HG03159 (cell line): Measurements from ENCODE around the gene PGM2L1.
"Not testable (repeated sequence)": the region's sequence is repeated elsewhere in the genome, so short reads cannot be mapped to it uniquely, and the experiment has no call there.

Source experiments
- ATAC-seq: cut with Tn5 transposase; IDR thresholded peaks from one replicate; pipeline ENCODE4 v1.9.1; 2021; ENCODE audit warnings: mild to moderate bottlenecking, moderate library complexity; ENCODE audit not compliant: unreplicated experiment

PGM2L1 gene

DNA sequence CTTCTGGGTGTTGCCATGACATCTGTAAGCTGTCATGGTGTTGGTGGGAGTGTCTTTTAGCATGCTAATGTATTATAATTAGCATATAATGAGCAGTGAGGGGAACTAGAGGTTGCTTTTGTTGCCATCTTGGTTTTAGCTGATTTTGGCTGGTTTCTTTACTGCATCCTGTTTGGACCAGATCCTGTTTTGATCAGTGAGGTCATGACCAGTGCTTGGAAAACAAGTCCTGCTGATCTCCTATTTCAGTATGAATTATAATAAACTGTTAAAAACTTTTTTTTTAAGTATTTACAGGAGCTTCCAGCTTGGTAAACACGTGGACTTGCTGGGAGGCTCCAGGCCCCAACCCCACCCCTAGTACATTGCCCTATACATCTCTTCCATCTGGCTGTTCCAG is 56.3 kb downstream of the PGM2L1 start:
- no peak for ATAC-seq

DNA sequence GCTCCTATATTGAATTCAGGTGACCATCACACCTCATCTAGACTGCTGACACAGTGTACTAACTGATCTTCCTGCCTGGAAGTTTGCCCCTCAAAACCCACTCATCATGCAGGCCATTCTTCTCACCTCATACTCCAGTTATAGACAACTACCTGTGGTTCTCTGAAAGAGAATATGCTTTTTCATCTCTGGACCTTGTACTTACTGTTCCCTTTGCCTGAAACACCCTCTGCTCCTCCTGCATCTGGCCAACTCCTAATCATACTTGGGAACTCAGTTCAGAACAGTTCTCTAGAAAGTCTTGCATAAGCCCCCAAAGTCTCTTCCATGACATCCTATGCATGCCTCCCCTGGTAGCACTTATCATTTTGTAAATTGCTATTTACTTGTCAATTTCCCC is 58.6 kb downstream of the PGM2L1 start:
- ATAC-seq, result no peak

DNA sequence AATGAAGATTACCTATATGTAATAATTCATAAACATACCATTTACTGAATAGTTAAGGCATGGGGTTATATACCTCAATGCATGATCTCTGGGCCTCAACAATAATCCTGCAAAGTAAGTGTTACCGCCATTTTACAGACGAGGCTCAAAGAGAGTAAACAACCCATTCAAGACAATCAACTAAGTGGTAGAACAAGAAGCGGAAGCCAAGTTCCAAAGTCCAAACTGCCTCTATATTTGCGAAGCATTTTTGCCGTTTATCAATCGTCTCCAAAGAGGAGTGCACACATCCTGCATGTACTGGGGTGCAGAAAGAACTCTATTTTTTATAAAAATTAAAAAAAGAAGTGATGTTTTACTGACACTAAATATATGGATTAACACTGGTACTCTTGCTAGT is 59.3 kb downstream of the PGM2L1 start:
- ATAC-seq, result no peak

DNA sequence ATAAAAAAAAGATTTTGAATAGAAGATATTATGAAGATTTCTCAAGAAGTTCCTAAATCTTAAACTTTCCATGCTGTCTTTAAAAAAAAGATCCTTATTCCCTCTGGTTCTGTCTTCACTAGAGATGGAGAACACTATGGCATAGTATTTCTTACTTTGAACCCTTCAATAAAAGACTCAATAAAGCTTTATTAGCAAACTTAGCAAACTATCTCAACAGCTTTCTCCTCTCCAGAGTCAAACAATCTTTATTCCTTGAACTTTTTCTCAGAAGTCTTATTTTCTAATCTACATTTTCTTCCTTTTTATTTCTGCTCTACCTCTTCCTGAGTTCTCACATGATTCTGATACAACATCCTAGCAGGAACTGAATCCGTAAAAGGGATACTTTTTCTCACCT is 65.0 kb downstream of the PGM2L1 start:
- no peak for ATAC-seq

DNA sequence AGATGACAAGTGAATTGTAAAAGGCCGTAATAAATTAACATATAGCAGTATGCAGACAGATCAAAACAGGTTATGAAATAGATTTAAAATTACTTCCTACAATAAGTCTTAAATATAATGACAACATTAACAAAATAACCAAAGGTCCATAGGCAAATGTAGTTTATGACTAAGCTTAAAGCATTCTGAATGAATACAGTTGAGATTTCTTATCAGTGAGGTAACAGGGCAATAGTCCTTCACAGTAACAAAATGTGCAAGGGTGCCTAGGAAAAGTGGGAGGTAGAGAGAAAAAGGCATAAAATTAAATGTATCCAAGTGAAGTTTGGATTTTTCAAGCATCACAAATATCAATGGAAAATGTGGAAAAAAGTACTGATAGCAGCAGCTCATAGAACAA is 65.9 kb downstream of the PGM2L1 start:
- no peak for ATAC-seq

DNA sequence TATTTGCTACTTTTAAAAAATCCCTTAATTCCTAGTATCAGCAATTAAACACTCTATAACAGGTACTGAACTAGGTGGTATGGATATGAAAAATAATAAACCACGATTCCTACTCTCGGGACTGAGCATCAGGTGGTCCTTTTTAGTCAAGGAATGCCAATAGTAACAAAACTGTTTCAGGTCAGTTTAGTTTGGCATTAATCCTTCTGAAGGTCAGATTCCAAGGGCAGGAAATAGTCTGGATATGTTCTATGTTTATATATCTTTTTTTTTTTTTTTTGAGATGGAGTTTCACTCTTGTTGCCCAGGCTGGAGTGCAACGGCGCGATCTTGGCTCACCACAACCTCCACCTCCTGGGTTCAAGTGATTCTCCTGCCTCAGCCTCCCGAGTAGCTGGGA is 67.2 kb downstream of the PGM2L1 start:
- not testable (repeated sequence) for ATAC-seq

DNA sequence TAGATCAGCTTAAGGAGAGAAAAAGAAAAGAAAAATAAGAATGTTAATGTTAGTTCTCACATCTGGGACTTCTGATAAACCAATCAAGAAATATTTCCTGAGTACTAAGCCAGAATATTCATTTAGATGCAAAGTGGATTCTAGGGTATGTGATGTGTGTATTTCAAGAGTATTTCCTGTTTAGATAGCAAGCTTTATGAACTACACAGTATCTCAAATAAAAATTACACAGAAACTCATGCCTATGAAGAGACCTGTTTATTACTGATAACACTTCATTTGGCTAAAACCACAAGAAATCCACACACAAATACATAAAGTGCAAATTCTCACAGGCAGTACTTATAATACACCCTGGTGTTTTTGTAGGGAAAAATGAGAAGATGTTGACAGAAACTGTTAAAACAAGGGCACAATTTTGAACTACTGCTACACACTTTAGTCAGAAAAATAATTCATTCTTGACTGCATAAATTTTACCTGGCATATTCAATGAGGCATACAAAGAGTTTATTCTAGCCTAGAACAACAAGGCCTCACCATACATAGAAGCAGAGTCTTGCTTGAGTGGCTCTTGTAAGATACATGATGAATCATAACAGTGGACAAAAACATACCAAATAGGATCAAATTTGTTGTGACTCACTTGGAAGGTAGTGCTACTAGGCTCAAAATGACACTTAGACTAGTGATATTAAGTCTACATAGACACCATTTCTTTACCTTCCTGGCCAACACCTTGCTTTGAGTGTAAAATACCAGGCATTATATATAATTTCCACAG is 68.0 kb downstream of the PGM2L1 start:
- no peak for ATAC-seq

DNA sequence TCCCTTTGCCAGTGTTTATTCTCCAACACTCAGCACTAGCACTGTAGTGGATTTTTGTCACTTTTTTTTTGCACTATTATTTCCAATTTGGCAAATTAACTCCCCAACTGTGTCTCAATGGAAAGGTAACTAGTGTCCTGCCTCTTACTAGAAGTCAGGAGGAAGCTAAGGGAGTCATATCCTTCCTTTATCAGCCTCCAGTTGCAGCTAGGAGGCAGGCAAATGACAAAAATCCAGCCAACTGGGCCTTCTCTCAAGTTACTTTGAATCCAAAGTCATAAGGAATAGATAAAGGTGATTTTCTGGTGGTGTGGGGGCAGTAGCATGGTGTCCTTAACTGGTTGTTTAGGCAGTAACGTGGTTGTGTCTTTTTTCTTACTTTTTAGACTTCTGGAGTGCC is 71.2 kb downstream of the PGM2L1 start:
- no peak for ATAC-seq

DNA sequence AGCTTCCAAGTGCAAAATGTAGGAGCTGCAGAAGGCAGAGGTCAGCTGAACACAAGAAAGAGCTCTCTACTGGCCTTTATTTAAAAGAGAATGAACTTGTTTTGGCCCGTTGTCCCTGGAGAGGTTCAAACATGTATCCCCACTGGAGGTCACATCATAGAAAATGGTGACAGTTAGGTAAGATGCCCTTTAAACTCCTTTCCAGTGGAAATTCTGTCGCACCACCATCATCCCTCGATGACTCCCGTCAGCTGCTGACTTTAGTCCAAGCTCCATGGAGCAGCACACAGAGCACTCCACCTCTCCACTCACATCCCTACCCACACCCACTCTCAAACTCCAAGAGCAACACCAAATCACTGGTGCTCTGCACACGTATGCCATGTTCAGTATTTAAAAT is 71.6 kb downstream of the PGM2L1 start:
- no peak for ATAC-seq

DNA sequence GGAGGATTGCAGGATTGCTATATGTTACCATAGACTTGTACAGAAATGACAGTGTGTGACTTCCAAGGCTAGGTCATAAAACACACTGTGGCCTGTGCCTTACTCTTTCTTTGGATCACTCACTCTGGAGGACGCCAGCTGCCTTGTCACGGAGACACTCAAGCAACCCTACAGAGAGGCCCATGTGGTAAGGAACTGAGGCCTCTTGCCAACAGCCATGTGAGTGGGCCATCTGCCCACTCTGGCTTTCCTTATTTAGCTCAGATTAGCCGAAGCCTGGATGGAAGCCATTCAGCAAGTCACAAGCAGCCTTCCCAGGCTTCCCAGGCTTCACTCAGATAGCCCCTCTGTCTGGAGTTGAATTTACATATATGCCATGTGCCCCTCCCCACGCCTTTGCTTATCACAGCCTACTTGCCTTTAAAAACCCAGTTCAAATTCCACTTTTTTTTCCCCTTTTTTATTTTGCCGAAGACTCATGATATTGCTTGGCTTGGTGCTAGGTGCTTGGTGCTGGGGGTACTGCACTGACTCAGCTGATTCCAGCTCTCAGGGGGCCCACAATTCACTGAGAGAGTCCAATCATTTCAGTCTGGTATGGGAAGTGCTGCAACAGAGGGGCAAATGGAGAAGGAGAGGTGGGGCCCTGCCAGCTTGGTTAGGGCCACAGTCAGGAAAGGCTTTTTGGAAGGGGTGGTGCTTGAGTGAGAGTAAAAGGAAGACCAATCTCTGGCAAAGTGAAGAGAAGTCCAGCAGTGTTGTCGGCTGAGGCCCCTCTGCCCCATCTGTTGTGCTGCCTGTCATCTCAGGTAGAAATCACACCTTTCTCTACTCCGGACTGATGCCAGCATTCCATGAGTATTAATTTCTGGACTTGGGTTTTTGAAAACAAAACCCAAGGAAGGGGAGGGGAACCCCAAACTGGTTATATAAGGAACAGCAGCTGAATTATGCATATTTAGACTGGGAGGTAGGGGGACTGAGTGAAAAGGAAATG is 72.3 kb downstream of the PGM2L1 start:
- no peak for ATAC-seq

DNA sequence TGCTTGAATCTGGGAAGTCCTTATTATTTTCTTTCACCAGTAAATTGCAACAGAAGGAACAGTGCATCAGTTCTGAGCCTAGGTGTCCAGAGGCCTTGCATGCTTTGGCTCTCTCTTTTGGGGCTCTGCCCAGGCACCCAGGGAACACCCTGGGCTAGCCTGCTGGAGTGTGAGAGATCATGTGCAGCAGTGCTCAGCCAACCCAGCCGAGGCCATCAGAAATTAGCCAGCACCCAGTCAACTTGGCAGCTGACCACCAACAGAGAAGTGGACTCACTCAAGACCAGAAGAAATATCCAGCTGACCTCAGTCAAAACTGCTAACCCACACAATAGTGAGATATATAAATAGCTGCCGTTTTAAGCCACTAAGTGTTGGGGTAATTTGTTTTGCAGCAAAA is 75.6 kb downstream of the PGM2L1 start:
- ATAC-seq, result no peak

DNA sequence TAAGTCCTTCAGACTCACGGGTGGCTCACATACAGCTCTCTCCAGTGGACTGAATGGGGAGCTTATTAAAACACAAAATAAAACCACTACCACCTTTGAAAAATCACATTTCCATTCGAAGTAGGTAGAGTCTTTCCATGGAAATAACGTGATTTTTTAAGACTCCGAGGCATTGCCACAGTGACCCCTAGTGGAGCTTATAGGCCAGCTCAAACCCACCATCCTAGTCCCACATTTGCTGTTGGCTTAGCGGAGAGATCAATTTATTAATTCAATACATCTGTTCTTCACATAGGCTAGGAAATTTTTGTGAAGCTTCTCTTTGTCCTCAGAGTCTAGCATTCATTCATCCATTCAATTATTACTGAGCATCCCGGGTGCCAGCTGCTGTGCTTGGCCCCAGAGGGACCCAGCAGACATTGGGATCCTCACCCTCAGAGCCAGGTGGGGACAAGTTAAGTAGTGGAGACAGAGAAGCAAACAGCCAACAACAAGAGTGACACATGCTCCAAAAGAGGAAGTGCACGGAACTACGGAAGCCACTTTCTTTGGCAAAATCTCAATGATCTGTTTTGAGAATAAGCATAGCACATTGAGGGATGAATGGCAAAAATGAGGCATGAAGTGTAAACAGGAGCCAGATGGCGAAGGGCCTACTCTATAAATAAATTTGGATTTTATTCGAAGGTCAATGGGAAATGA is 76.6 kb downstream of the PGM2L1 start:
- ATAC-seq, result no peak

DNA sequence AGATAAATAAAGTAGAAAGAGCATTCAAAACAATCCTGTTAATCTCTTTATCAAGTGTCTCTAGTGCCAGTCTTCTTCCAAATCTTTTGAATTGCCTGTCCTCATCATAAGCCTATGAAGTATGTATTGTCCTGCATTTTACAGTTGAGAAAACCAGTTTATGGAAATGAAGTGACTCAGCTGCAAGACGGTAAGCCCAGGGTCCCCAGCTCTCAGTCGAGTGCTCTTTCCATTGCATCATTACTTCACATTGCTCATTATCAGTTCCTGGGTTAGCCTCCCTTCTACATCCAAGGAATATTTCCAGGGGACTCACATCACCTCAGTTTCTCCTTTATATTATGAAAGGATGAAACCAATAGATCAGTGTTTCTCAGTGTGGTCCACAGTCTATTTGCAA is 77.7 kb downstream of the PGM2L1 start:
- ATAC-seq, result no peak

DNA sequence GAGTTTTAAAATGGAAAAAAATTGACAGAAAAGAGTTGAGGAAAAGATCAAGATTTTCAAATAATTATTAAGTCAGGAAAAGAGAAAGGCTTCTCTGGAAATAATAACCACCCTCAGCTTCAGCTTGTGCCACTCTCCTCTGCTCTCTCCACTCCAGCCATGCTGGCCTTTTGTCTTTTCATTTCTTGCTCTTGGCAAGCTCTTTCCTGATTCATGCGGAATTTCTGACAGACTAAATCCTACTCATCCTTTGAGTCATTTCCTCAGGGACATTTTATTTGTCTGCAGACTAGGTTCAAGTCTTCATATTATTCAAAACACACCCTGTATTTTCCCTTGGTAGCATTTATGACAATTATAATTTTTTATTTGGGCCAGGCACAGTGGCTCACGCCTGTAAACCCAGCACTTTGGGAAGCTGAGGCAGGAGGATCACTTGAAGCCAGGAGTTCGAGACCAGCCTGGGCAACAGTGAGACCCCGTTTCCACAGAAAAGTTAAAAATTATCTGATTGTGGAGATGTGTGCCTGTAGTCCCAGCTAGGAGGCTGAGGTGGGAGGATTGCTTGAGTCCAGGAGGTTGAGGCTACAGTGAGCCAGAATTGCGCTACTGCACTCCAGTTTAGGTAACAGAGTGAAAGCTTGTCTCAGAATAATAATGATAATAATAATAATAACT is 79.0 kb downstream of the PGM2L1 start:
- no peak for ATAC-seq

DNA sequence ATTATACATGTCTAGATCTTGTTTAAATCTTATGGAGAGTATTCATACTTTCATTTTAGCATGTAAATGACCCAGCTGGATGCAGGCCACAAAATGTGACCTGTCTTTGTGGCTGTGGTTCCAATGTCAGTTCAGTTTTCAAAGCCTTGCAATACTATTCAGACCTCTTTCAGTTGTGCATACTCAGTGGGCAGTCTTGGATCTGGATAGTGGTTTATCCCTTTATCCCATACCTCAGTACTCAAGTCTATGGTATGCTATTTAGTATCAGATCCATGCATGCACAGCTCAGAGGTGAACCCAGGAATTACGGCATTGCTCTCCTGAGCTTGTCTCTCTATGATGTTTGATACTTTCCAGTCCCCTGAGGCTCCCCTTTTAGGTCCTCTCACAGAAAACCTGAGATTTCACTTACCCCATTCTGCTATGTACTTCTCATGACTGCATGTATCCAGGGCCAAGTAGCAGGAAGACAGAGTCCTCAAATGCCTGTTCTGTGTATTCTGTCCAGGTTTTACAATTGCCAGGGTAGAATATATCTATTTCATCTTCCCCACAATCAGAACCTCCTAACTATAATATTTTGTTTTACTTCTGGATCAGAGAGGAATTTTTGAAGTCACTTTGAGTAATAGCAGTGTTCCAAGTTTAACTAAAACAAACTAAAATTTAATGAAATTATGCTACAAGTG is 79.8 kb downstream of the PGM2L1 start:
- no peak for ATAC-seq

DNA sequence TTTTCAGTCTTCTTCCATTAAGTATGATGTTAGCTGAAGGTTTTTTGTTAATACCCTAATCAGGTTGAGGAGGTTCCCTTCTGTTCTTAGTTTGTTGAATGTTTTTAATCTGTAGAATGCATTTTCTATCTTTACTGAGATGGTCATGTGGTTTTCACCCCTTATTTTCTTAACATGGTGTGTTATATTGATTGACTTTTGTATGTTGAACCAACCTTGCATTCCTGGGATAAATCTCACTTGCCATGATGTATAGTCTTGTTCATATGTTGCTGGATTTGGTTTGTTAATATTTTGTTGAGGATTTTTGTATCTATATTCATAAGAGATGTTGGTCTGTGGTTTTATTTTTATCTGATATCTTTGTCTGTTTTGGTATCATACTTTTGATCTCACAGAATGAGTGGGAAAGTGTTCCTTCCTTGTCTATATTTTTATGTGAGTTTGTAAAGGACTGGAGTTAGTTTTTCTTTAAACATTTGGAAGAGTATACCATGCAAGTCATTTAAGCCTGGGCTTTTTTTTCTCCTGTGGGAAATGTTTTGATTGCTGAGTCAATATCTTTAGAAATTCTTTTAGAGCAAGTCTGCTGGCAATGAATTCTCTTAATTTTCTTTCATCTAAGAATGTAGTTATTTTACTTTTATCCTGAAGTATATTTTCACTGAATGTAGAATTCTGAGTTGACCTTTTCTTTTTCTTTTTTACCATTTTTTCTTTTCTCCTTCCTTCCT is 81.3 kb downstream of the PGM2L1 start:
- no peak for ATAC-seq

DNA sequence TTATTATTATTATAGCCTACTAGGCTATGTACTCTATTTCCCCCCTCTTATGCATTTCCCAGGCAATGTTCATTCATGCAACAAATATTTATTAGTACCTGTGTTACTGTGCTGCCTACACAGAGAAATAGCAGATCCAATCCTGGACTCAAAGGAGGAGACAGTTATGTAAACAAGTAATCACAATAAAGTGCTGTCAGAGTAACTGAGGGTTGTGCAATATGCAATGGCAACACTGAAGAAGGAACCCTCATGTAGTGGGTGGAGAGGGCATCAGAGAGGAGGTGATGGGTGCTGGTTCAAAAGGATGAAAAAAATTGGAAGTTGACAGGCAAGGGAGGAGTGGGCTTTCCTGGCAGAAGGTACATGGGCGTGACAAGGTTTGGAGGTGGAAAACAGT is 85.9 kb downstream of the PGM2L1 start:
- no peak for ATAC-seq

DNA sequence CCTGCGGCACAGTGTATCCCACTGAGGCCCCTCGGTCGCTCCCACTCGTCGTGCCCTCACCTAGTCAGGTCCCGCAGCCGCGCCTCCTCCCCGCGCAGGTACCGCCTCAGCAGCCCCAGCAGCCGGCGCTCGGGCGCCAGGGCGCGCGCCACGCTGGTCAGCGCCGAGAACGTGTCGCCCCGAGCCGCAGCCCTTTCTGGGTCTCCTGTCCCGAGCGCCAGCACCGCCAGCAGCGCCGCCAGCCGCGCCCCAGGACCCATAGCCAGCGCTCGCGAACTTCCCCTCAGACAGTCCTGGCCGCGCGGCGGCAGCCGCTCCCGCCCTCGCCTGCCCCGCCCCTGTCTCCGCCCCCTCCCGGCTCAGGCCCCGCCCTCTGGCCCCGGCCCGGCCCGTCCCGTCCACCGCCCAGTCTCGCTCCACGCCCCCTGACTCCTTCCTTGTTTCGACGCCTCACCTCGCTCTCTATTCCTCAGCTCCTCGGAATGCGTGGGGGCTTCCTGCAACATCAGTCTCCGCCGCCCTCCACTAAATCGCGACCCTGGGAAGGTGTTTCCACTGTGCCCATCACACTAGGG is 86.8 kb downstream of the PGM2L1 start, which contains the start of gene P4HA3:
Gene P4HA3, minus strand, starts transcription at position 289 of the 575 bp plus-strand sequence. Its CDS starts 29 bp downstream, at position 260.
- ATAC-seq, result no peak

DNA sequence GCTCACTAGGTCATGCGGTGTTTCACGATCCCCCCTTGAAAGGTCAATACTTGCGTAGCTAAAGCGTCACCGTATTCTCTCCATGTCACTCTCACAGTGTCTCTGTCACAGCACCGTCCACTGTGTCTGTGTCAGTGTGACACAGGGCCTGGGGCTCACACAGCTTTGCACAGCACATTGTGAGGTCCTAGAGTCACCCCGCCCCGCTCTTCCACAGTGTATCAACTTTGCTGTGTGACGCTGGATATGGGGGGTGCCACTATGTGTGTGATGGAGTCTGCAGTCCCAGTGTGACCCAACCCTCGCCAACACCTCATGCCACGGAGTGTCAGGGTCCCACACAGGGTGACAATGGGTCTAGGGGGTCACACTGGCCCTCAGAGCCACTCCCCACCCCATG is 87.4 kb downstream of the PGM2L1 start:
- no peak for ATAC-seq
